ENCODE measurements around the gene ATG9B. TPM values are rescaled to one million over a fixed set of nuclear protein-coding genes. Genes with fewer than 3 reads are reported as not detected.

The ATG9B gene
- total RNA-seq, 1 donor from 2014 or later: 0.38 TPM

GRCh38 chr7:151025924-151026671 is 1.8 kb upstream of the ATG9B start:
- DNase-seq (no peak), ATAC-seq (no peak)
- TF ChIP-seq, protein P1, sequence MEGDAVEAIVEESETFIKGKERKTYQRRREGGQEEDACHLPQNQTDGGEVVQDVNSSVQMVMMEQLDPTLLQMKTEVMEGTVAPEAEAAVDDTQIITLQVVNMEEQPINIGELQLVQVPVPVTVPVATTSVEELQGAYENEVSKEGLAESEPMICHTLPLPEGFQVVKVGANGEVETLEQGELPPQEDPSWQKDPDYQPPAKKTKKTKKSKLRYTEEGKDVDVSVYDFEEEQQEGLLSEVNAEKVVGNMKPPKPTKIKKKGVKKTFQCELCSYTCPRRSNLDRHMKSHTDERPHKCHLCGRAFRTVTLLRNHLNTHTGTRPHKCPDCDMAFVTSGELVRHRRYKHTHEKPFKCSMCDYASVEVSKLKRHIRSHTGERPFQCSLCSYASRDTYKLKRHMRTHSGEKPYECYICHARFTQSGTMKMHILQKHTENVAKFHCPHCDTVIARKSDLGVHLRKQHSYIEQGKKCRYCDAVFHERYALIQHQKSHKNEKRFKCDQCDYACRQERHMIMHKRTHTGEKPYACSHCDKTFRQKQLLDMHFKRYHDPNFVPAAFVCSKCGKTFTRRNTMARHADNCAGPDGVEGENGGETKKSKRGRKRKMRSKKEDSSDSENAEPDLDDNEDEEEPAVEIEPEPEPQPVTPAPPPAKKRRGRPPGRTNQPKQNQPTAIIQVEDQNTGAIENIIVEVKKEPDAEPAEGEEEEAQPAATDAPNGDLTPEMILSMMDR (IDR thresholded peaks at IDR 0.05): no peak
- intact Hi-C loops (cut with DNase I): no loop called here
- Histone ChIP-seq H3K27ac (no peak overlapping the region), H3K4me1 (peaks cover 19% of the 10 kb centered on the region), H3K4me3 (no peak overlapping the region), H3K9me3 (no peaks in the 10 kb centered on the region), H3K36me3 (peaks cover 2% of the 10 kb centered on the region), H3K27me3 (ENCODE audit: low read depth) (no peaks in the 10 kb centered on the region)

- H3K36me3 ChIP-seq: no peaks in the 10 kb centered on the region
These were observed 1.1 kb downstream of the ATG9B start for GRCh38 chr7:151023232-151023631.

DNA sequence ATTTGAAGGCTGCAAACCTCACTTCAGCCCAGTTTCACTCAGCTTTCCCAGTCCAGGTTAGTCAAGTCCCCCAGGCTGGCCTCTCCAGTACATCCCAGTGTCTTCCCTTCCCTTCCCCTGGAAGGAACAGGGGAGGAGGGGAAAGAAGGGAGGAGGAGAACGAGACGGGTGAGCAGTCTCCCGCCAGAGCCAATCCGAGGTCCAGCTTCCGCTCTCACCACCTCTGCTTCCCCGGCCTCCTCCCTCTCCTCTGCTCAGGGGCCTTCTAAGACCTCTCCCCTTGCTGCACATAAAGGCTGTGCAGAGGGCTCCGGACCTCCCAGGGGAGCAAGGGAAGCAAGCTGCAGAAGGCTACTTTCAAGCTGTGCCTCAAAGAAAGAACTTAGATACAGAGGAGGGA is 4.1 kb downstream of the ATG9B start:
- Histone ChIP-seq H3K4me3 (no peak overlapping the region), H3K36me3 (no peaks in the 10 kb centered on the region), H3K9me3 (no peaks in the 10 kb centered on the region), H3K27ac (no peak overlapping the region), H3K4me1 (peaks cover 19% of the 10 kb centered on the region), H3K27me3 (ENCODE audit: low read depth) (peaks cover 31% of the 10 kb centered on the region)
- intact Hi-C loops (cut with DNase I): no loop called here
- TF ChIP-seq, protein P1 (IDR thresholded peaks at IDR 0.05): no peak
- ATAC-seq (no peak), DNase-seq (no peak)

More at GRCh38 chr7:151023232-151023631, 1.1 kb downstream of the ATG9B start:
- H3K4me1 ChIP-seq: peaks cover 17% of the 10 kb centered on the region
- TF ChIP-seq, protein P1 (IDR thresholded peaks at IDR 0.05): no peak
- H3K27ac ChIP-seq: no peak overlapping the region
- ATAC-seq: no peak
- no peak for DNase-seq
- H3K4me3 ChIP-seq: no peak overlapping the region
- H3K9me3 ChIP-seq: no peaks in the 10 kb centered on the region
- H3K27me3 ChIP-seq (ENCODE audit: low read depth): peaks cover 16% of the 10 kb centered on the region
- intact Hi-C loops (cut with DNase I): no loop called here

DNA sequence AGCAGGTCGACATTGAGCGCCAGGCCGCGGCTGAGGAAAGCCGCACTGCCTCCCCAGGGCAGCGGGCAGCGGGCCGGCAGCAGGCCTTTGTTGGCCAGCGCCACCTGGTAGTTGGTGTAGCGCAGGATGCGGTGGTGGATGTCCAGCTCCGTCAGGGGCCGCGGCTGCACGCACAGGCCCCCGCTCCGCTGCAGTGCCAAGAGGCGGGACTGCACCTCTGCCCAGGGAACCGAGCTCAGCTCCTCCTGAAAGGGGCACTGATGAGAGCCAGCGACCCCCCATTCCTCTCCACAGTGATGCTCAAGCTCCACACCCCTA is 5.2 kb downstream of the ATG9B start:
- peaks cover 19% of the 10 kb centered on the region for H3K4me1 ChIP-seq
- DNase-seq: no peak
- no peaks in the 10 kb centered on the region for H3K9me3 ChIP-seq
- TF ChIP-seq, protein P1 (IDR thresholded peaks at IDR 0.05): no peak
- H3K27me3 ChIP-seq (ENCODE audit: low read depth): peaks cover 34% of the 10 kb centered on the region
- H3K27ac ChIP-seq: no peak overlapping the region
- intact Hi-C loops (cut with DNase I): no loop called here
- no peaks in the 10 kb centered on the region for H3K36me3 ChIP-seq
- peak in 1 of 2 donors; percentile 4 for ATAC-seq
- H3K4me3 ChIP-seq: peak overlapping the region; percentile 37

DNA sequence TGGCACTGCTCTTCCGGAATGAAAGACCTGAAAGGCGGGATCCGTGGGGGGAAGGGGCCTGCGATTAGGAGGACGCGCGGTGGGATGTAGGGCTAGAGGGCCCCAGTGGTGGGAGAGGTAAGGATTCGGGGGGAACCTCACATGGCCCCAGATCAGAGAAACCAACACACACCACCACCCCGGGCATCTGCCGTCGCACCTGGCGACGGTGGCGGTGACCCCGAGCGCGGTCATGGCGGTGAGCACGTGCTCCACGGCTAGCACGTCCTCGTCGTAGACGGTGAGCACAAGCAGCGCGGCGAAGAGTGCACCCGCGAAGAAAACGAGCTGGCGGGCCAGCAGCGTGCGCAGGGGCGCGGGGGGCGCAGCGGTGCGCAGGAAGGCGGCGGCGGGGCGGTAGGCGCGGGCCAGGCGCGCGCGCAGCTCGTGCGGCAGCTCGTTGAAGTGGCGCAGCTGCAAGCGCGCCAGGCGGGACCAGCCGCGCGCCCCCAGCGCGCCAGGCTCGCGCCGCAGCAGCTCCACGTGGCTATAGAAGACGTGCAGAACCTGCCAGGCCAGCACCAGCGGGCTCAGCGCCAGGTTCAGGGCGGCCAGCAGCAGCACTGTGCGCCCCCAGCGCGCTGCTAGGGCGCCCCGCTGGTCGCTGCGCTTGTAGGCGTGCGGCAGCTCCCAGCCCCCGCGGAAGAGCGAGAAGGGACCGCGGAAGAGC is 5.7 kb downstream of the ATG9B start:
- no peak for DNase-seq
- Histone ChIP-seq H3K27me3 (ENCODE audit: low read depth) (peaks cover 38% of the 10 kb centered on the region), H3K4me3 (peak overlapping the region; percentile 37), H3K36me3 (no peaks in the 10 kb centered on the region), H3K9me3 (no peaks in the 10 kb centered on the region), H3K27ac (no peak overlapping the region), H3K4me1 (peaks cover 19% of the 10 kb centered on the region)
- intact Hi-C loops (cut with DNase I): no loop called here
- ATAC-seq: peak; percentile 44 to 46
- TF ChIP-seq, protein P1 (IDR thresholded peaks at IDR 0.05): no peak

Measured in lower lobe of right lung (tissue), 2 donors.